Skeletal muscle satellite cell (primary cell): ENCODE measurements around the gene DENND1B.
"Not testable (repeated sequence)": the region's sequence is repeated elsewhere in the genome, so short reads cannot be mapped to it uniquely, and the experiment has no call there.

Experiments
- H3K27me3 ChIP-seq: 2 replicates; pipeline ENCODE4 v1.7.0; 2013; ENCODE audit warnings: low read length; ENCODE audit not compliant: control insufficient read depth, insufficient read depth
- H3K36me3 ChIP-seq: 2 replicates; pipeline ENCODE4 v1.7.0; 2013; ENCODE audit warnings: mild to moderate bottlenecking, control low read depth, low read length; ENCODE audit not compliant: insufficient read depth
- H3K4me1 ChIP-seq: 2 replicates; pipeline ENCODE4 v1.7.0; 2013; ENCODE audit warnings: low read length; ENCODE audit not compliant: control insufficient read depth, insufficient read depth
- H3K4me2 ChIP-seq: 2 replicates; pipeline ENCODE4 v1.7.0; 2013; ENCODE audit warnings: mild to moderate bottlenecking, low read length
- H3K4me3 ChIP-seq: 2 replicates; pipeline ENCODE4 v1.7.0; 2013; ENCODE audit warnings: low read length
- H3K9ac ChIP-seq: 2 replicates; pipeline ENCODE4 v1.7.0; 2013; ENCODE audit warnings: mild to moderate bottlenecking, low read depth, low read length, moderate library complexity
- H3K9me3 ChIP-seq: replicated peaks from 2 replicates; pipeline ENCODE4 v1.7.0; 2013; ENCODE audit warnings: mild to moderate bottlenecking, control low read depth, low read length

Gene DENND1B

GRCh38 chr1:197577580-197577979 is 197.7 kb downstream of the DENND1B start:
- Histone ChIP-seq H3K9ac (no peak overlapping the region), H3K4me2 (no peak overlapping the region), H3K27me3 (no peaks in the 10 kb centered on the region), H3K4me1 (no peaks in the 10 kb centered on the region), H3K36me3 (no peaks in the 10 kb centered on the region), H3K4me3 (no peak overlapping the region), H3K9me3 (no peaks in the 10 kb centered on the region)

- H3K27me3 ChIP-seq, H3K4me2 ChIP-seq, H3K4me3 ChIP-seq, H3K9me3 ChIP-seq, H3K4me1 ChIP-seq, H3K9ac ChIP-seq, H3K36me3 ChIP-seq: not testable (repeated sequence)
Measured at GRCh38 chr1:197575531-197575930, 199.7 kb downstream of the DENND1B start.

GRCh38 chr1:197572169-197572568 is 203.1 kb downstream of the DENND1B start:
- Histone ChIP-seq H3K4me3 (no peak overlapping the region), H3K4me1 (no peaks in the 10 kb centered on the region), H3K27me3 (no peaks in the 10 kb centered on the region), H3K9me3 (no peaks in the 10 kb centered on the region), H3K4me2 (no peak overlapping the region), H3K9ac (no peak overlapping the region), H3K36me3 (no peaks in the 10 kb centered on the region)

GRCh38 chr1:197567442-197567841 is 207.8 kb downstream of the DENND1B start:
- Histone ChIP-seq H3K4me3 (no peak overlapping the region), H3K4me2 (no peak overlapping the region), H3K4me1 (no peaks in the 10 kb centered on the region), H3K36me3 (no peaks in the 10 kb centered on the region), H3K27me3 (no peaks in the 10 kb centered on the region), H3K9me3 (no peaks in the 10 kb centered on the region), H3K9ac (no peak overlapping the region)

GRCh38 chr1:197561041-197561440 is 214.2 kb downstream of the DENND1B start:
- H3K4me2 ChIP-seq = no peak overlapping the region
- H3K27me3 ChIP-seq = no peaks in the 10 kb centered on the region
- no peaks in the 10 kb centered on the region for H3K36me3 ChIP-seq
- no peak overlapping the region for H3K4me3 ChIP-seq
- H3K9me3 ChIP-seq = no peaks in the 10 kb centered on the region
- H3K4me1 ChIP-seq = peaks cover 8% of the 10 kb centered on the region
- H3K9ac ChIP-seq = no peak overlapping the region

GRCh38 chr1:197559655-197560054 is 215.6 kb downstream of the DENND1B start:
- no peaks in the 10 kb centered on the region for H3K27me3 ChIP-seq
- no peak overlapping the region for H3K4me3 ChIP-seq
- H3K9me3 ChIP-seq = no peaks in the 10 kb centered on the region
- H3K36me3 ChIP-seq = no peaks in the 10 kb centered on the region
- no peak overlapping the region for H3K9ac ChIP-seq
- H3K4me1 ChIP-seq = peaks cover 8% of the 10 kb centered on the region
- no peak overlapping the region for H3K4me2 ChIP-seq

GRCh38 chr1:197559244-197559643 is 216.0 kb downstream of the DENND1B start:
- H3K4me1 ChIP-seq = peaks cover 8% of the 10 kb centered on the region
- H3K4me3 ChIP-seq = no peak overlapping the region
- H3K27me3 ChIP-seq = no peaks in the 10 kb centered on the region
- no peak overlapping the region for H3K9ac ChIP-seq
- H3K36me3 ChIP-seq = no peaks in the 10 kb centered on the region
- no peak overlapping the region for H3K4me2 ChIP-seq
- no peaks in the 10 kb centered on the region for H3K9me3 ChIP-seq

GRCh38 chr1:197557302-197557701 is 218.0 kb downstream of the DENND1B start:
- Histone ChIP-seq H3K9me3 (no peaks in the 10 kb centered on the region), H3K4me2 (peak overlapping the region; percentile 27), H3K4me1 (peaks cover 8% of the 10 kb centered on the region), H3K36me3 (no peaks in the 10 kb centered on the region), H3K4me3 (no peak overlapping the region), H3K27me3 (no peaks in the 10 kb centered on the region), H3K9ac (no peak overlapping the region)

GRCh38 chr1:197553281-197553680 is 222.0 kb downstream of the DENND1B start:
- H3K4me2 ChIP-seq = no peak overlapping the region
- H3K9ac ChIP-seq = no peak overlapping the region
- no peaks in the 10 kb centered on the region for H3K36me3 ChIP-seq
- peaks cover 8% of the 10 kb centered on the region for H3K4me1 ChIP-seq
- no peak overlapping the region for H3K4me3 ChIP-seq
- no peaks in the 10 kb centered on the region for H3K27me3 ChIP-seq
- H3K9me3 ChIP-seq = no peaks in the 10 kb centered on the region

- no peaks in the 10 kb centered on the region for H3K27me3 ChIP-seq
- H3K9ac ChIP-seq = no peak overlapping the region
- H3K4me1 ChIP-seq = no peaks in the 10 kb centered on the region
- no peaks in the 10 kb centered on the region for H3K36me3 ChIP-seq
- H3K4me2 ChIP-seq = no peak overlapping the region
- H3K4me3 ChIP-seq = no peak overlapping the region
- no peaks in the 10 kb centered on the region for H3K9me3 ChIP-seq
Measured at GRCh38 chr1:197546989-197547388, 228.3 kb downstream of the DENND1B start.

- no peak overlapping the region for H3K4me3 ChIP-seq
- no peaks in the 10 kb centered on the region for H3K36me3 ChIP-seq
- no peaks in the 10 kb centered on the region for H3K9me3 ChIP-seq
- no peaks in the 10 kb centered on the region for H3K27me3 ChIP-seq
- H3K9ac ChIP-seq = no peak overlapping the region
- no peak overlapping the region for H3K4me2 ChIP-seq
- no peaks in the 10 kb centered on the region for H3K4me1 ChIP-seq
Measured at GRCh38 chr1:197544553-197544952, 230.7 kb downstream of the DENND1B start.

- no peaks in the 10 kb centered on the region for H3K4me1 ChIP-seq
- H3K36me3 ChIP-seq = no peaks in the 10 kb centered on the region
- no peaks in the 10 kb centered on the region for H3K9me3 ChIP-seq
- H3K27me3 ChIP-seq = no peaks in the 10 kb centered on the region
- no peak overlapping the region for H3K4me3 ChIP-seq
- H3K9ac ChIP-seq = no peak overlapping the region
- H3K4me2 ChIP-seq = no peak overlapping the region
Measured at GRCh38 chr1:197544130-197544529, 231.2 kb downstream of the DENND1B start.
